ENCODE data around the gene LBX2. TPM values are rescaled to one million over a fixed set of nuclear protein-coding genes. Genes with fewer than 3 reads are reported as not detected.

The LBX2 gene
- total RNA-seq, 2 donors from 2014 or later, result 2.3 to 7.6 TPM

DNA sequence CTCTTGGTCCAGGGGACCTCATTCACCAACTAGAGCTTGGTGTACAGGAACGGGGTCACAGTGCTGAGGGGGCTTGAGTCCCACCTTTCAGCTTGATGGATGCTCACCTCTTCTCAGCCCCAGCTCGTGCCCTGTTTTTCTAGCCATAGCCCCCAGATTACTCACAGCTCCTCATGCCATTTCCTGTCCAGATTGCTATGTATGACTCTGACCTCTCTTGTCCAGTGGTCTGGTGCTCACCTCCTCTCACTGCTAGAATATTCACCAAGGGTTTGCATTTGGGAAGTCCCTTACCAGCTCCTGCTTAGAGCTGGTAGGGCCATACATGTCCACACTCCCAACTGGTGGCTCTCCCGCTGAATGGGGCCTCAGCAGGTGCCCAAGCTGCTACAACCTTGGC lies 5.9 kb downstream of the LBX2 start:
- peaks cover 0 to 28% of the 10 kb centered on the region in 2 donors for H3K36me3 ChIP-seq (replicated peaks in 1 of 2; ENCODE audit: insufficient read depth in 1 of 2, low read depth in 2 of 2)
- ATAC-seq, result no peak

DNA sequence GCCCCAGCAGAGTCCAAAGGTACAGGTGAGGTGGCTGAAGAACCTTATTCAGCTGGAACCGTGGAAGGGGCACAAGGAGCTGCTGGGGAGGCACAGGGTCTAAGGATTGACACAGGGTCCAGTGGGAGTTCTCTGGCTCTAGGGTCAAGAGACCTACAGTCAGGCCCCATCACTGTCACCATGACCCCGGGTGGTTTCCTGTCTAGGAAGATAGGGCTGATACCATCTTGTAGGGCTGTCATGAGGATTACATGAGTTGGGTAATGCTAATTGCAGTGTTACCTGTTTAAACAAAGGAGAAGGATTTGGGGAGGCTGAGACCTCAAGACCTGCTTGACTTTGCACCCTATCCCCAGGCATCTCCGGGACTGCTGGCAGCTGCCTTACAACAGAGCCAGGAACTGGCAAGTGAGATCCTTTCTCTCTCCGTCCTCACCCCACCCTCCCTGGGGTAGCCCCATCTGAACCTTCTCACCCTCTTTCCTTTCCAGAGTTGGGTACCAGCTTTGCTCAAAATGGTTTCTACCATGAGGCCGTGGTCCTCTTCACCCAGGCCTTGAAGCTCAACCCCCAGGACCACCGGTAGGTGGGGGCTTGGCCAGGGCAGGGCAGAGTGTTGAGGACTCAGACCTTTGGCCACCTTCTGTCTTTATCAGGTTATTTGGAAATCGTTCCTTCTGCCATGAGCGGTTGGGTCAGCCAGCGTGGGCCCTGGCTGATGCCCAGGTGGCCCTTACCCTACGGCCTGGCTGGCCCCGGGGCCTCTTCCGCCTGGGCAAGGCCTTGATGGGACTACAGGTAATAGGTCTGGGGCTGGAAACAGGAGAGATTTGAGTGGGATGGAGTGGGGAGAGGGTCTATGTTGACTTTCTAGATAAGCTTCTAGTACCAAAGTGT lies 7.5 kb downstream of the LBX2 start:
- WGBS, 2 donors, result 92 to 97% methylated on average over 8 to 12 of the region's 12 CpGs
- ATAC-seq (no peak), DNase-seq (no peak)
- Histone ChIP-seq H3K36me3 (replicated peaks in 1 of 2; ENCODE audit: insufficient read depth in 1 of 2, low read depth in 2 of 2) (peaks cover 0 to 28% of the 10 kb centered on the region in 2 donors), H3K4me1 (no peaks in the 10 kb centered on the region), H3K4me3 (no peak overlapping the region), H3K9me3 (no peaks in the 10 kb centered on the region), H3K27ac (no peak overlapping the region), H3K27me3 (no peaks in the 10 kb centered on the region)
- TF ChIP-seq, protein P1, sequence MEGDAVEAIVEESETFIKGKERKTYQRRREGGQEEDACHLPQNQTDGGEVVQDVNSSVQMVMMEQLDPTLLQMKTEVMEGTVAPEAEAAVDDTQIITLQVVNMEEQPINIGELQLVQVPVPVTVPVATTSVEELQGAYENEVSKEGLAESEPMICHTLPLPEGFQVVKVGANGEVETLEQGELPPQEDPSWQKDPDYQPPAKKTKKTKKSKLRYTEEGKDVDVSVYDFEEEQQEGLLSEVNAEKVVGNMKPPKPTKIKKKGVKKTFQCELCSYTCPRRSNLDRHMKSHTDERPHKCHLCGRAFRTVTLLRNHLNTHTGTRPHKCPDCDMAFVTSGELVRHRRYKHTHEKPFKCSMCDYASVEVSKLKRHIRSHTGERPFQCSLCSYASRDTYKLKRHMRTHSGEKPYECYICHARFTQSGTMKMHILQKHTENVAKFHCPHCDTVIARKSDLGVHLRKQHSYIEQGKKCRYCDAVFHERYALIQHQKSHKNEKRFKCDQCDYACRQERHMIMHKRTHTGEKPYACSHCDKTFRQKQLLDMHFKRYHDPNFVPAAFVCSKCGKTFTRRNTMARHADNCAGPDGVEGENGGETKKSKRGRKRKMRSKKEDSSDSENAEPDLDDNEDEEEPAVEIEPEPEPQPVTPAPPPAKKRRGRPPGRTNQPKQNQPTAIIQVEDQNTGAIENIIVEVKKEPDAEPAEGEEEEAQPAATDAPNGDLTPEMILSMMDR (IDR thresholded peaks at IDR 0.05), result no peak
- TF ChIP-seq POLR2A (IDR thresholded peaks at IDR 0.05), result no peak
- intact Hi-C loops (cut with DNase I), result loop anchor here (5.0 kb wide), 2 partner anchors 35 to 95 kb away; partner anchors contain the start of genes AUP1, DQX1 and HTRA2

More for the DNA sequence above, 5.9 kb downstream of the LBX2 start:
- DNase-seq, result no peak
- H3K27me3 ChIP-seq, result no peaks in the 10 kb centered on the region
- intact Hi-C loops (cut with DNase I), result loop anchor here (5.0 kb wide), 2 partner anchors 34 to 94 kb away; partner anchors contain the start of genes AUP1, DQX1 and HTRA2
- no peak overlapping the region for H3K27ac ChIP-seq
- peaks cover 11% of the 10 kb centered on the region for H3K4me1 ChIP-seq
- H3K9me3 ChIP-seq, result no peaks in the 10 kb centered on the region
- 93% methylated on average over 3 of the region's 3 CpGs for WGBS, 2 donors
- TF ChIP-seq, protein P1 (IDR thresholded peaks at IDR 0.05), result no peak
- no peak for TF ChIP-seq POLR2A (IDR thresholded peaks at IDR 0.05)
- no peak overlapping the region for H3K4me3 ChIP-seq

DNA sequence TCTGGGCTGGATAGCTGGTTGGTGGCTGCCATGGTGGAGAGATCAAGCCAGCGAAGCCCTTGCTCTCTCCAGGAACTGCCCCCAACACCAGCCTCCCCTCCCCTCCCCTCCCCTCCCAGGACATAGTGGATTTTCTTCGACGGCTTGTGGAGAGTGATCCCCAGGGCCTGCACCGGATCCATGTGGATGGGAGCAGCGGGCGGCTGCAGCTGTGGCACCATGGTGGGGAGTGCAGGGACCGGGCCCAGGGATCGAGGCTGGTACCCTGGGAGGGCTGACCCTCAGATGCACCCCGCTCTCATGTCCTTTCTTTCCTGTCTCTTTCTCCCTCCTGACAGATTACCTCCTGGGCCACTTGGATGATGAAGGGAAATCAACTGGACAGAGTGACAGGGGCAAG lies 9.5 kb downstream of the LBX2 start:
- Histone ChIP-seq H3K36me3 (replicated peaks in 1 of 2; ENCODE audit: insufficient read depth in 1 of 2, low read depth in 2 of 2) (peaks cover 0 to 28% of the 10 kb centered on the region in 2 donors), H3K4me3 (no peak overlapping the region), H3K4me1 (no peaks in the 10 kb centered on the region), H3K27ac (no peak overlapping the region), H3K27me3 (no peaks in the 10 kb centered on the region), H3K9me3 (no peaks in the 10 kb centered on the region)
- DNase-seq (no peak), ATAC-seq (no peak)
- intact Hi-C loops (cut with DNase I), result loop anchor here (5.0 kb wide), 3 partner anchors 37 to 97 kb away; partner anchors contain the start of genes AUP1, DQX1 and HTRA2
- 94 to 96% methylated on average over 7 to 9 of the region's 9 CpGs for WGBS, 2 donors
- TF ChIP-seq, protein P1 (IDR thresholded peaks at IDR 0.05), result no peak
- no peak for TF ChIP-seq POLR2A (IDR thresholded peaks at IDR 0.05)

DNA sequence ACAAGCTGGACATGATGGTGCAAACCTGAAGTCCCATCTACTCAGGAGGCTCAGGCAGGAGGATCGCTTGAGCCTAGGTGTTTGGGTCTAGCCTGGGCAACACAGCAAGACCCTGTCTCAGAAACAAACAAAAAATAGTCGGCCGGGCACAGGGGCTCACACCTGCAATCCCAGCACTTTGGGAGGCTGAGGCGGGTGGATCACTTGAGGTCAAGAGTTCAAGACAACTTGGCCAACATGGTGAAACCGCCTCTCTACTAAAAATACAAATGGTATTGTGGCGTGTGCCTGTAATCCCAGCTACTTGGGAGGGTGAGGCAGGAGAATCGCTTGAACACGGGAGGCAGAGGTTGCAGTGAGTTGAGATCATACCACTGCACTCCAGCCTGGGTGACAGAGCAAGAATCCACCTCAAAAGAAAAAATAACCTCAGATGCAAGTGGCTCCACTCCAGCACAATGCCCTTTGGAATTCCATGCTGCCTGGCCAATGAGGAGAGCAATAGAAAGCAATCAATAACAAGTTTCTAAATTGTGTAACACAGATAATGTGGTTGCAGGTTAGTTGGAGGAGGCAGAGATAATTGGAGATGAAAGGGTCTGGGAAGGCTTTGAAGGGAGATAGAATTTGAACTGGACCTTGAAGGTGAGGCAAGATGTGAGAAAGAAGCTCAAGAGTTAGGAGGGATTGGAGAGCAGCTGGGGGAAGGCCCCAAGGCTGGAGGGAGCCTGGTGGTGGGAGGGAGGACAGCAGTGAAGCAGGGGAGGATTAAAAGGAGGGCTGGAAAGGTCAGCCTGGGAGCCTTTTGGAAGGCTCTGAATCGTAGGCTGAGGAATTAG lies 10.5 kb downstream of the LBX2 start:
- no peak for DNase-seq
- no peak for ATAC-seq
- 84 to 90% methylated on average over 9 of the region's 9 CpGs for WGBS, 2 donors
- no peaks in the 10 kb centered on the region for H3K9me3 ChIP-seq
- no peak overlapping the region for H3K27ac ChIP-seq
- no peak overlapping the region for H3K4me3 ChIP-seq
- TF ChIP-seq POLR2A (IDR thresholded peaks at IDR 0.05), result no peak
- TF ChIP-seq, protein P1 (IDR thresholded peaks at IDR 0.05), result no peak
- peaks cover 0 to 28% of the 10 kb centered on the region in 2 donors for H3K36me3 ChIP-seq (replicated peaks in 1 of 2; ENCODE audit: insufficient read depth in 1 of 2, low read depth in 2 of 2)
- peaks cover 3% of the 10 kb centered on the region for H3K4me1 ChIP-seq
- H3K27me3 ChIP-seq, result no peaks in the 10 kb centered on the region
- intact Hi-C loops (cut with DNase I), result loop anchor here (5.0 kb wide), 1 partner anchor 88 kb away; no protein-coding TSS in a partner anchor
